Neutrophil (primary cell): ENCODE data around the gene CDKN2A.

ENCODE experiments used
- H3K27ac ChIP-seq: fragments of 200-600 bp; sonication (generic); 2 replicates; pipeline ENCODE4 v1.5.1; 2016; ENCODE audit warnings: mild to moderate bottlenecking, moderate library complexity
- H3K27me3 ChIP-seq: fragments of 200-600 bp; sonication (generic); 2 replicates; pipeline ENCODE4 v1.6.0; 2016; ENCODE audit warnings: mild to moderate bottlenecking
- H3K36me3 ChIP-seq: fragments of 200-600 bp; sonication (generic); 2 replicates; pipeline ENCODE4 v1.5.1; 2017
- H3K4me1 ChIP-seq, 2 experiments: fragments of 200-600 bp in 1 of 2; sonication (generic) in 1 of 2; 1 replicate in 1 of 2; 2 replicates in 1 of 2; pipeline versions ENCODE4 v1.5.1 to v1.6.1; 2013 to 2016; ENCODE audit warnings: low read depth in 1 of 2, low read length in 1 of 2, mild to moderate bottlenecking in 1 of 2, moderate library complexity in 1 of 2; ENCODE audit not compliant: control insufficient read depth in 1 of 2, insufficient read depth in 1 of 2
- H3K4me3 ChIP-seq, 2 experiments: fragments of 200-600 bp in 1 of 2; sonication (generic) in 1 of 2; 1 replicate in 1 of 2; 2 replicates in 1 of 2; pipeline ENCODE4 v1.5.1; 2013 to 2016; ENCODE audit warnings: low read depth in 1 of 2, low read length in 1 of 2, mild to moderate bottlenecking in 1 of 2, moderate library complexity in 1 of 2
- H3K9me3 ChIP-seq: fragments of 200-600 bp; sonication (generic); 2 replicates; pipeline ENCODE4 v1.5.1; 2016
- TF ChIP-seq, protein P1 (sequence below): fragments of 200-600 bp; sonication (generic); IDR thresholded peaks from 2 replicates; pipeline ENCODE4 v1.5.1; 2016; ENCODE audit warnings: antibody characterized with exemption

The CDKN2A gene

DNA sequence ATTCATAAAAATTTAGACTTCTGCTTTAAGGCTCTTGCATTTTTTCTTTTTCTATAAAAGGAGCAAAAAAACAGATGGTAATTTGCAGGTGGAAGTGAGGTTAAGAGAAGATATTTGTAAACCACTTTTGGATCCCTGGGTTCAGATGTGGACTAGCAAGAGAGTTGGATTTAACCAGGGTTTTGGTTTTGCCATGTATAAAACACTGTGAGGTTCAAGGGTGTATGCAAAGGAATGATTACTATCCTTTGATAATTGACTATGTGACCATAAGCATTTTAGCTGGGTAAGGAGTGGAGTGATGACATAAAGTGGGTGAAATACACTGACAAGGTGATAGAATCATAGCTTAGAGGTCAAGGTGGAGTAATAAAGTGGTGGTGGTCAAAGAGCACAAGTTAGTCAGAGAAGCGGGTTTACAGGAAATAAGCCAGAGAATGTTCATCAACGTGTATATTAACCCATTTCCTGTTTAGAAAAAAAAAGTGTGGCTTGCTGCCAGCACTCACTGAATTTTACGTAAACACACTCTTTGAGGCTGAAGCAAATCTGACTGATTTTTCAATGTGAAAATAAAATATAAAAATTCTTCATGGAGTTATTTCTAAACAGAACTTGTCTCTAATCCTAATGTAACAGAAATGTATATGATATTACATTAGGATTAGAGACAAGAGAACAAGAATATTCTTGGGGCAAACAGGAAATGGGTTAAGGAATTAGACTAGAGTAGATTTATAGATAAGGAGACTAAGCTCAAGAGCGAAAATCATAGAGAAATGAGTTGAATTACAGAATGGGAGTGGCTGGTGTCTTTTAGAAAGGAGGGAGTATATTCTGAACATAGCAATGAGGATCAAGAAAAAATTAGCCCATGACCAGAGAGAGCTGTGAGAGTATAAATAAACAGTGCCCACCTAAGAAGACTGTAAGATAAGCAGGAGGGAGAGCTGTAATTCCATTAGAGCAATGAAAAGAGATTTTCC, 74.5 kb downstream of the CDKN2A start:
- peaks cover 4% of the 10 kb centered on the region in 2 experiments for H3K4me1 ChIP-seq
- no peaks in the 10 kb centered on the region for H3K9me3 ChIP-seq
- H3K4me3 ChIP-seq: no peak overlapping the region
- H3K36me3 ChIP-seq: no peaks in the 10 kb centered on the region
- TF ChIP-seq, protein P1, sequence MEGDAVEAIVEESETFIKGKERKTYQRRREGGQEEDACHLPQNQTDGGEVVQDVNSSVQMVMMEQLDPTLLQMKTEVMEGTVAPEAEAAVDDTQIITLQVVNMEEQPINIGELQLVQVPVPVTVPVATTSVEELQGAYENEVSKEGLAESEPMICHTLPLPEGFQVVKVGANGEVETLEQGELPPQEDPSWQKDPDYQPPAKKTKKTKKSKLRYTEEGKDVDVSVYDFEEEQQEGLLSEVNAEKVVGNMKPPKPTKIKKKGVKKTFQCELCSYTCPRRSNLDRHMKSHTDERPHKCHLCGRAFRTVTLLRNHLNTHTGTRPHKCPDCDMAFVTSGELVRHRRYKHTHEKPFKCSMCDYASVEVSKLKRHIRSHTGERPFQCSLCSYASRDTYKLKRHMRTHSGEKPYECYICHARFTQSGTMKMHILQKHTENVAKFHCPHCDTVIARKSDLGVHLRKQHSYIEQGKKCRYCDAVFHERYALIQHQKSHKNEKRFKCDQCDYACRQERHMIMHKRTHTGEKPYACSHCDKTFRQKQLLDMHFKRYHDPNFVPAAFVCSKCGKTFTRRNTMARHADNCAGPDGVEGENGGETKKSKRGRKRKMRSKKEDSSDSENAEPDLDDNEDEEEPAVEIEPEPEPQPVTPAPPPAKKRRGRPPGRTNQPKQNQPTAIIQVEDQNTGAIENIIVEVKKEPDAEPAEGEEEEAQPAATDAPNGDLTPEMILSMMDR: no peak
- H3K27ac ChIP-seq: no peak overlapping the region
- no peaks in the 10 kb centered on the region for H3K27me3 ChIP-seq
